ENCODE measurements around the gene TSPAN6. TPM values are rescaled to one million over a fixed set of nuclear protein-coding genes. Genes with fewer than 3 reads are reported as not detected.

TSPAN6 gene
- total and polyA plus RNA-seq, 2 of the 4 experiments (the other 2 are of a cell fraction): 16.1 to 20.1 TPM

DNA sequence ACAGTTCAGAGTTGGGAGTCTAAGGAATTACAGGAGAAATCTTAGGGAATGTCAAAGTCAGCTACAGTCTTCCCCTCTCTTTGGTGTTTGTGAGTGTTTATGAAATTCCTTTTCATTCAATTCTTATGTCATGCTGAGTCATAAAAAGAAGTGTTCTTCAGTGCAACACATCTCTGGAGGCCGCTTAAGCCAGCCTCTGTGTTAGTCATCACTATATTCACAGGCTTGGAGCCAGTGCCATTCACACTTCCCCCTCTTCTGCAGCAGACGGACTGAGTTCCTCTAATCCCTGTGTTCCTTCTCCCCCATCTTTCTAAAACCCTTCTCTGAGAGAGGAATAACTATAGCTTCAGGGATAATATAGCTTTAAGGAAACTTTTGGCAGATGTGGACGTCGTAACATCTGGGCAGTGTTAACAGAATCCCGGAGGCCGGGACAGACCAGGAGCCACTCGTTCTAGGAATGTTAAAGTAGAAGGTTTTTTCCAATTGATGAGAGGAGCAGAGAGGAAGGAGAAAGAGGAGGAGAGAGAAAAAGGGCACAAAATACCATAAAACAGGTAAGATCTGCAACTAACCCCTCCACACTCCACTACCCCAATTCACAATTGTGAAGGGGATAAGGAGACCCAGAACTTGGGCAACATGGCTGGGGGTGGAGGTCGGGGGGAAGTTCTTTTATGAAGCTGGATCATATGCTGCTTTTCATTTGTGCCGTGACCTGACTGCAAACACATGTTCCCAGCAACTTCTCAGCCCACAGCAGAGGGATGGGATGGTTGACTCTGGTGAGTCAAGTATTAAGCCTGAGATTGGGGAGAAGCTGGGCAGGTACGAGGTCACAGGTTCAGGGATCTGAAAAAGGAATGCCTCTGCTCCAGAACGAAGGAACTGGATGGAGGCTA lies 7.6 kb upstream of the TSPAN6 start, which contains the start of gene SRPX2:
SRPX2 (plus strand) TSS at position 244 of the 905 bp plus-strand sequence. CDS start 2,124 bp downstream, outside the sequence.
- Histone ChIP-seq H3K9me3 (ENCODE audit: control insufficient read depth, insufficient read depth, low read length) (no peaks in the 10 kb centered on the region), H4K5ac (ENCODE audit: low read depth, low read length) (peak within 1 kb of the TSS; percentile 46), H2AK5ac (ENCODE audit: low read depth, low read length) (peak within 1 kb of the TSS; percentile 52; the same call in 1 of the 2 replicates), H2AK9ac (replicated peaks; ENCODE audit: low read depth, low read length, poor library complexity) (no peak within 1 kb of the TSS), H4K91ac (ENCODE audit: insufficient read depth, low read depth, low read length) (peak within 1 kb of the TSS; percentile 41; the same call in 1 of the 2 replicates), H3K4me2 (ENCODE audit: low read depth, low read length) (peak within 1 kb of the TSS; percentile 87), H3K27me3 (ENCODE audit: control insufficient read depth, insufficient read depth, low read length) (peaks cover 2% of the 10 kb centered on the region; the same call in 1 of the 2 replicates), H3K9me1 (ENCODE audit: insufficient read depth, low read length) (peaks cover 8% of the 10 kb centered on the region), H3K9ac (ENCODE audit: low read depth, low read length) (peak within 1 kb of the TSS; percentile 78), H3K18ac (ENCODE audit: low read depth, low read length) (peak within 1 kb of the TSS; percentile 83), H4K8ac (ENCODE audit: low read depth in 2 of 2, low read length in 2 of 2) (peak within 1 kb of the TSS; percentile 21 to 64; a peak in 3 of 4 replicates), H3K4me3 (ENCODE audit: insufficient read depth, low read depth, low read length) (peak within 1 kb of the TSS; percentile 47), H2BK120ac (ENCODE audit: low read depth, low read length) (peak within 1 kb of the TSS; percentile 77), H2BK15ac (ENCODE audit: low read depth, low read length) (peak within 1 kb of the TSS; percentile 49; the same call in 1 of the 3 replicates), H3K4ac (ENCODE audit: low read depth, low read length) (peak within 1 kb of the TSS; percentile 69), H3K23ac (ENCODE audit: low read depth, low read length) (peak within 1 kb of the TSS; percentile 39; the same call in 1 of the 2 replicates), H3K14ac (replicated peaks; ENCODE audit: low read depth, low read length) (peak within 1 kb of the TSS; percentile 62), H2BK5ac (ENCODE audit: low read depth, low read length, poor library complexity, severe bottlenecking) (peak within 1 kb of the TSS; percentile 82), H4K20me1 (ENCODE audit: insufficient read depth, low read length) (no peaks in the 10 kb centered on the region), H3K27ac (ENCODE audit: insufficient read depth, low read length) (peak within 1 kb of the TSS; percentile 91), H3K56ac (ENCODE audit: extremely low read depth, insufficient read depth, low read length) (peak within 1 kb of the TSS; percentile 66), H3K79me1 (ENCODE audit: low read depth in 1 of 2, low read length in 2 of 2) (peaks cover 0 to 11% of the 10 kb centered on the region in 2 experiments; a peak in 2 of 4 replicates), H2BK20ac (ENCODE audit: low read depth, low read length) (peak within 1 kb of the TSS; percentile 46; the same call in 1 of the 2 replicates), H3K36me3 (ENCODE audit: control insufficient read depth, insufficient read depth, low read length) (no peaks in the 10 kb centered on the region), H2AFZ (replicated peaks; ENCODE audit: low read length, poor library complexity) (peak within 1 kb of the TSS; percentile 5), H3K4me1 (ENCODE audit: control insufficient read depth, insufficient read depth, low read length) (peaks cover 18% of the 10 kb centered on the region)
- peak; percentile 56; the same call in 1 of the 2 replicates for TF ChIP-seq CEBPB (IDR thresholded peaks at IDR 0.05; ENCODE audit: low read depth, low read length)
- peak; percentile 79 for TF ChIP-seq POLR2A (IDR thresholded peaks at IDR 0.05; ENCODE audit: low read depth, low read length)
- peak; percentile 70; the same call in 1 of the 2 replicates for TF ChIP-seq NFE2L2 (IDR thresholded peaks at IDR 0.05; ENCODE audit: low read depth, low read length)
- TF ChIP-seq SMC3 (IDR thresholded peaks at IDR 0.05; ENCODE audit: low read depth, low read length): no peak
- peak; percentile 49 for TF ChIP-seq BHLHE40 (IDR thresholded peaks at IDR 0.05; ENCODE audit: low read depth, low read length)
- TF ChIP-seq RAD21 (IDR thresholded peaks at IDR 0.05; ENCODE audit: low read length): no peak
- TF ChIP-seq, protein P1, sequence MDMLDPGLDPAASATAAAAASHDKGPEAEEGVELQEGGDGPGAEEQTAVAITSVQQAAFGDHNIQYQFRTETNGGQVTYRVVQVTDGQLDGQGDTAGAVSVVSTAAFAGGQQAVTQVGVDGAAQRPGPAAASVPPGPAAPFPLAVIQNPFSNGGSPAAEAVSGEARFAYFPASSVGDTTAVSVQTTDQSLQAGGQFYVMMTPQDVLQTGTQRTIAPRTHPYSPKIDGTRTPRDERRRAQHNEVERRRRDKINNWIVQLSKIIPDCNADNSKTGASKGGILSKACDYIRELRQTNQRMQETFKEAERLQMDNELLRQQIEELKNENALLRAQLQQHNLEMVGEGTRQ (IDR thresholded peaks at IDR 0.05; ENCODE audit: low read depth, low read length): no peak
- TF ChIP-seq MAFK (IDR thresholded peaks at IDR 0.05; ENCODE audit: low read depth, low read length): peak; percentile 30; the same call in 1 of the 2 replicates
- TF ChIP-seq, protein P2, sequence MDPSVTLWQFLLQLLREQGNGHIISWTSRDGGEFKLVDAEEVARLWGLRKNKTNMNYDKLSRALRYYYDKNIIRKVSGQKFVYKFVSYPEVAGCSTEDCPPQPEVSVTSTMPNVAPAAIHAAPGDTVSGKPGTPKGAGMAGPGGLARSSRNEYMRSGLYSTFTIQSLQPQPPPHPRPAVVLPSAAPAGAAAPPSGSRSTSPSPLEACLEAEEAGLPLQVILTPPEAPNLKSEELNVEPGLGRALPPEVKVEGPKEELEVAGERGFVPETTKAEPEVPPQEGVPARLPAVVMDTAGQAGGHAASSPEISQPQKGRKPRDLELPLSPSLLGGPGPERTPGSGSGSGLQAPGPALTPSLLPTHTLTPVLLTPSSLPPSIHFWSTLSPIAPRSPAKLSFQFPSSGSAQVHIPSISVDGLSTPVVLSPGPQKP (IDR thresholded peaks at IDR 0.05; ENCODE audit: borderline replicate concordance, low read depth, low read length): no peak
- no peak for TF ChIP-seq MXI1 (IDR thresholded peaks at IDR 0.05; ENCODE audit: borderline replicate concordance, low read depth, low read length)
- TF ChIP-seq, protein P3, sequence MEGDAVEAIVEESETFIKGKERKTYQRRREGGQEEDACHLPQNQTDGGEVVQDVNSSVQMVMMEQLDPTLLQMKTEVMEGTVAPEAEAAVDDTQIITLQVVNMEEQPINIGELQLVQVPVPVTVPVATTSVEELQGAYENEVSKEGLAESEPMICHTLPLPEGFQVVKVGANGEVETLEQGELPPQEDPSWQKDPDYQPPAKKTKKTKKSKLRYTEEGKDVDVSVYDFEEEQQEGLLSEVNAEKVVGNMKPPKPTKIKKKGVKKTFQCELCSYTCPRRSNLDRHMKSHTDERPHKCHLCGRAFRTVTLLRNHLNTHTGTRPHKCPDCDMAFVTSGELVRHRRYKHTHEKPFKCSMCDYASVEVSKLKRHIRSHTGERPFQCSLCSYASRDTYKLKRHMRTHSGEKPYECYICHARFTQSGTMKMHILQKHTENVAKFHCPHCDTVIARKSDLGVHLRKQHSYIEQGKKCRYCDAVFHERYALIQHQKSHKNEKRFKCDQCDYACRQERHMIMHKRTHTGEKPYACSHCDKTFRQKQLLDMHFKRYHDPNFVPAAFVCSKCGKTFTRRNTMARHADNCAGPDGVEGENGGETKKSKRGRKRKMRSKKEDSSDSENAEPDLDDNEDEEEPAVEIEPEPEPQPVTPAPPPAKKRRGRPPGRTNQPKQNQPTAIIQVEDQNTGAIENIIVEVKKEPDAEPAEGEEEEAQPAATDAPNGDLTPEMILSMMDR (conservative IDR thresholded peaks at IDR 0.05; ENCODE audit: low read depth, low read length): no peak
- peak; percentile 83 for TF ChIP-seq FOS (IDR thresholded peaks at IDR 0.05; ENCODE audit: low read depth, low read length)
- ChIA-PET CTCF (no interaction called here), POLR2A (ENCODE audit: unreplicated experiment) (no interaction called here)
- intact Hi-C loops (cut with micrococcal nuclease): no loop called here
- dilution Hi-C loops (cut with HindIII; ENCODE audit: low sequenced_read_pairs, unreplicated experiment): no loop called here
- in situ Hi-C loops (cut with MboI; ENCODE audit: low sequenced_read_pairs): no loop called here
- DNase-seq (peak; percentile 91), ATAC-seq (ENCODE audit: low read depth) (peak; percentile 72)
- no CpG with 5 or more reads among the region's 11 CpGs for WGBS, 2 experiments (ENCODE audit: extremely low coverage in 2 of 2, insufficient read length in 1 of 2)
- BruUV-seq (replicated peaks): no TSS peak

All from IMR-90 (cell line).